Bronchial epithelial cell (primary cell): Measurements from ENCODE around the gene NHSL1. TPM values are rescaled to one million over a fixed set of nuclear protein-coding genes. Genes with fewer than 3 reads are reported as not detected.
A peak's percentile ranks its signal among the peaks of the same experiment; 100 is the strongest.

Source experiments
- DNase-seq: peaks from one replicate; pipeline ENCODE4 v3.0.0-alpha.2; 2010; ENCODE audit warnings: low read depth
- FAIRE-seq: peaks from 2 replicates; lab custom pipeline; 2011; peaks lifted over from hg19 to GRCh38; lab: Jason Lieb, UNC
- H3K27me3 ChIP-seq: 2 replicates; pipeline ENCODE4 v1.5.1; 2011; ENCODE audit warnings: low read length; ENCODE audit not compliant: control insufficient read depth, insufficient read depth
- H3K36me3 ChIP-seq: 2 replicates; pipeline ENCODE4 v1.5.1; 2011; ENCODE audit warnings: low read length; ENCODE audit not compliant: control insufficient read depth, insufficient read depth
- H3K4me3 ChIP-seq: 2 replicates; pipeline ENCODE4 v1.5.1; 2011; ENCODE audit warnings: mild to moderate bottlenecking, low read depth, low read length, control low read depth
- total RNA-seq: library from RNA; depleted of rRNA; stranded (reverse); fragments of >200 nt; gene quantifications from 2 replicates; pipeline ENCODE4 v1.2.1, GENCODE V29; 2014
- TF ChIP-seq, protein P1 (sequence below): IDR thresholded peaks from 2 replicates; pipeline ENCODE4 v1.5.1; 2011; ENCODE audit warnings: mild to moderate bottlenecking, moderate library complexity, low read length, control low read depth, inconsistent platforms; ENCODE audit not compliant: insufficient read depth, severe bottlenecking

Gene NHSL1
- total RNA-seq, 1 donor from 2014 or later: 6.3 TPM

DNA sequence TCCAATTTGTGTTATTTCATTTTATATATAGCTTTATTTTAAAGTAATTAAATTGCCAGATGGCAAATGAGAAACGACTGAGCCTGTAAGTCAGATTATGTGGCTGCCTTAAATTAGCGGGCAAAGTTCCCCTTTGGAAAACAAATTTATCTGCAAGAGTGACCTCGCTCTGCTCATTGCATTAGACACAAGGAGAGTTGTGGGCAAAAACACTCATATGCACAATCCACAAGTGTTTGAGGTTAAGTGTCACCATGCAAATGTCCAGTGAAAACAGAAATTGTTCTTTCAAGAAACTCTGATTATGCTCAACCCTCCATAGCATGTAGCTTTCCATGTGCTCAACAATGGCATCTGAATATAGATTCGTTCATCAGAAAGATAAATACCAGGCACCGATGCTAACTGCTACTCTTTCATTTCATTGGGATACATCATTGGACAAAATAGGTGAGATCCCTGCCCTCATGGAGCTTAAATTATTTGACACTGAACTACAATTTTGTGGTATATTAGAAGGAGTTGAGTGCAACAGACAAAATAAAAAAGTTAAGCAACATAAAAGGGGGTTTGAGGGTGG, 1.7 kb upstream of the NHSL1 start:
- DNase-seq (no peak), FAIRE-seq (no peak)
- TF ChIP-seq, protein P1, sequence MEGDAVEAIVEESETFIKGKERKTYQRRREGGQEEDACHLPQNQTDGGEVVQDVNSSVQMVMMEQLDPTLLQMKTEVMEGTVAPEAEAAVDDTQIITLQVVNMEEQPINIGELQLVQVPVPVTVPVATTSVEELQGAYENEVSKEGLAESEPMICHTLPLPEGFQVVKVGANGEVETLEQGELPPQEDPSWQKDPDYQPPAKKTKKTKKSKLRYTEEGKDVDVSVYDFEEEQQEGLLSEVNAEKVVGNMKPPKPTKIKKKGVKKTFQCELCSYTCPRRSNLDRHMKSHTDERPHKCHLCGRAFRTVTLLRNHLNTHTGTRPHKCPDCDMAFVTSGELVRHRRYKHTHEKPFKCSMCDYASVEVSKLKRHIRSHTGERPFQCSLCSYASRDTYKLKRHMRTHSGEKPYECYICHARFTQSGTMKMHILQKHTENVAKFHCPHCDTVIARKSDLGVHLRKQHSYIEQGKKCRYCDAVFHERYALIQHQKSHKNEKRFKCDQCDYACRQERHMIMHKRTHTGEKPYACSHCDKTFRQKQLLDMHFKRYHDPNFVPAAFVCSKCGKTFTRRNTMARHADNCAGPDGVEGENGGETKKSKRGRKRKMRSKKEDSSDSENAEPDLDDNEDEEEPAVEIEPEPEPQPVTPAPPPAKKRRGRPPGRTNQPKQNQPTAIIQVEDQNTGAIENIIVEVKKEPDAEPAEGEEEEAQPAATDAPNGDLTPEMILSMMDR: no peak
- Histone ChIP-seq H3K27me3 (no peaks in the 10 kb centered on the region), H3K36me3 (peaks cover 3% of the 10 kb centered on the region), H3K4me3 (no peak overlapping the region)

DNA sequence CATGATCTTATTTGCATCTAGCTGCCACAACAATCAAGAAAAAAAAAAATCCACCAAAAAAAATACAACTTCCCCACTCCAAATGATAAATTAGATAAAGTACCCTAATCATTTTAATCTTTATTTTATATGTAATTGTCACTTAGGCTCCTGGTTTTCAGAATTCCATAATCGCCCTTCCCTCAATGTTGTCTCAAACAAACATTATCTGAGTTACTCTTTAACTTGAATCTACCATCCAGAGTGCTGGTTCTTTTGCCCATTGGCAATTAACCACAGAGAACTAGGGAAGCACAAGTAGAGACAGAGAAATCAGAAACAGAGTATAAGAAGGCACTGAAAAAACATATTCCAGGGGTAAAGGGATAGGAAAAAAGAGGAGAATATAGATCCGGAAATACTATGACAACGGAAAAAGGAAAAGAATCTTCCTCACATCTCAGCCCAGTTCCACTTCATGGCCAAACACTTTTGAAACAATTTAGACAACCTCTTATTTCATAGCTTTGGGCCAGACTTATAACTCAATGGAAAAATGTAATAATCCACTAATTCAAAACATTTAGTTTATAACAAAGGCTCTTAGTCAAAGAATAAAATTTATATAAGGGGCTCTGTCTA, 861 bp upstream of the NHSL1 start:
- FAIRE-seq: no peak
- H3K36me3 ChIP-seq: peaks cover 3% of the 10 kb centered on the region
- TF ChIP-seq, protein P1: no peak
- no peaks in the 10 kb centered on the region for H3K27me3 ChIP-seq
- no peak overlapping the region for H3K4me3 ChIP-seq
- no peak for DNase-seq

DNA sequence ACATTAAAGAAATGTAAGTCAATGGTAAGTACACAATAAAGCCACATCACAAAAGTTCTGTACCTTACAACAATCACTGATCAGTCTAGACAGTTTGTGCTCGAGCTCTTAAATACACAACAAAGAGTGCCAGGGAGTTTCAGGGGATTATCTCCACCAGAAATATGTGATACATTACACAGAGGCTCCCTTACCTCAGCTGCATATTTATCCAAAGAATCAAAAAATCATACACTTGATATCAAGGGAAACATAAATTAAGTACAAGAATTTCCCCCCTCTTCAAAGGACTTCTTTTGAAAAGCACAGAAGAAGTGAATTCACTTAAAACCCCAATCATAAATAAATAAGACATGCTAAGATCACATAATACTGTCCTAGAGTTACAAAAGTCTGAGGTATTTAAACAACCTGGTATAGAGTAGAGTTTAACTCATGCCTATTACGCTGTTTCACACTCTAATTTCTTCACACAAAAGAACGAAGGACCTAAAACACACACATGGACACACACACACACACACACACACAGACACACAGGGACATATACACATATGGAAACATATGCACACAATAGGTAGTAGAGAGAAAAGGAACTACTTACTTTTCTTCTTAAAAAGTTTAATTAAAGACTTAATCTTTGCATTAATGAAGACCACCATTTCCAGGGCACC, 528 bp downstream of the NHSL1 start:
- peak; percentile 16 for DNase-seq
- no peaks in the 10 kb centered on the region for H3K27me3 ChIP-seq
- H3K4me3 ChIP-seq: peak overlapping the region; percentile 32
- no peak for FAIRE-seq
- TF ChIP-seq, protein P1: no peak
- peaks cover 3% of the 10 kb centered on the region for H3K36me3 ChIP-seq

DNA sequence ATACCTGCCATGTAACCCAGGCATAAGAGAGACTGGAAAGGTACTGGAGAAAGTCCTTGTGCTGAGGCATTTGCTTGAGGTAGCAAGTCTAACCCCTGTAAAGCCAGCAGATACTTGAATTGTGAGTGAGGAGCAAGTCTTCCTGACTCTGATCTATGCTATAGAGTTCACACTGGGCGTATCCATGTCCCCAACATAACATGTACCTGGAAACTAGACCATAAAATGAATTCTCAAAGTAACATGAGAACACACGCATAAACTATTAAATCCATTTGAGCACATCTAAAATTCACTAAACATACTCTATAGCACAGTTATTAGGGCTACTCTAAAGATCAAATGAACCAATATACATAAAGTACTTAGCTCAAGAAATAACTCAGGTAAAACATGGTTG, 2.0 kb downstream of the NHSL1 start:
- FAIRE-seq (no peak), DNase-seq (no peak)
- H3K27me3 ChIP-seq: no peaks in the 10 kb centered on the region
- no peak overlapping the region for H3K4me3 ChIP-seq
- peaks cover 3% of the 10 kb centered on the region for H3K36me3 ChIP-seq
- TF ChIP-seq, protein P1: no peak

DNA sequence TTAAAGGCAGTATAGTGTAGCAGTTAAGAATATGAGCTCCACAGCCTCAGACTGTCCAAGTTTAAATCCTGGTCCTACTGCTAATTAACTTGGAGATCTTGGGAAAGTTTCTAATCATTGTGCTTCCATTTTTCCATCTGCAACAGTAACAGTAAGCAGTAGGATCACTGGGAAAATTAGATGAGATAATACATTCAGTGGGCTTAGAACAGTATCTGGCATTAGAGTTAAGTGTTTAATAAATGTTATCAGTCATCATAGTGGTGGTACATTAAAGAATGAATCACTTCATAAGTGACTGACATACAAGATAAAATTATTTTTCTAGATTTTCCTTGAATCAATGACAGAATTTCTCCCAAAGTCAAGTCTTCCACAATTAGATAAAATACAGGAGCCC, 5.0 kb downstream of the NHSL1 start:
- H3K27me3 ChIP-seq: no peaks in the 10 kb centered on the region
- peaks cover 3% of the 10 kb centered on the region for H3K36me3 ChIP-seq
- peak; percentile 18 for DNase-seq
- FAIRE-seq: no peak
- TF ChIP-seq, protein P1: no peak
- H3K4me3 ChIP-seq: no peak overlapping the region
